Measurements from ENCODE around the gene KRTAP7-1.

The KRTAP7-1 gene

GRCh38 chr21:30829659-30830058 lies at the start of gene KRTAP7-1:
KRTAP7-1 (minus strand) TSS chr21:30829759; CDS start chr21:30829698, 61 bp downstream.
- no peak for DNase-seq (ENCODE audit: low read depth)

GRCh38 chr21:30874526-30874925 lies 45.0 kb upstream of the KRTAP7-1 start:
- DNase-seq (ENCODE audit: low read depth): no peak

GRCh38 chr21:30847627-30848500 lies 18.3 kb upstream of the KRTAP7-1 start:
- DNase-seq (ENCODE audit: low read depth): no peak

- no peak for DNase-seq (ENCODE audit: low read depth)
These were observed 13.4 kb upstream of the KRTAP7-1 start for GRCh38 chr21:30842990-30843389.

- peak; percentile 48 for DNase-seq (ENCODE audit: low read depth)
These were observed 9.7 kb upstream of the KRTAP7-1 start for GRCh38 chr21:30839304-30839703.

- DNase-seq (ENCODE audit: low read depth): no peak
These were observed 9.0 kb upstream of the KRTAP7-1 start for GRCh38 chr21:30838536-30838935.

- DNase-seq (ENCODE audit: low read depth): peak; percentile 11
These were observed 1.7 kb upstream of the KRTAP7-1 start for GRCh38 chr21:30831194-30831765.

GRCh38 chr21:30818837-30819610 lies 10.5 kb downstream of the KRTAP7-1 start:
- no peak for DNase-seq (ENCODE audit: low read depth)

GRCh38 chr21:30813174-30813573 lies 16.4 kb downstream of the KRTAP7-1 start, which contains the start of gene KRTAP8-1:
KRTAP8-1 (minus strand) TSS chr21:30813274; CDS start chr21:30813220, 54 bp downstream.
- no peak for DNase-seq (ENCODE audit: low read depth)

- DNase-seq (ENCODE audit: low read depth): no peak
These were observed 29.0 kb downstream of the KRTAP7-1 start for GRCh38 chr21:30800605-30801004.

- no peak for DNase-seq (ENCODE audit: low read depth)
These were observed 35.8 kb downstream of the KRTAP7-1 start for GRCh38 chr21:30793581-30794314.

GRCh38 chr21:30779249-30779648 lies 50.3 kb downstream of the KRTAP7-1 start:
- DNase-seq (ENCODE audit: low read depth): no peak

Measured in iris pigment epithelial cell (primary cell).